A549 treated with AZD9567 at 1 μM for 4 hours (cell line): ENCODE data around the gene C5orf34. TPM values are rescaled to one million over a fixed set of nuclear protein-coding genes. Genes with fewer than 3 reads are reported as not detected.

Experiments
- total RNA-seq: library from RNA; stranded (reverse); fragments of 200-300 nt; extraction: Qiagen RNA extraction; gene quantifications from 5 replicates; pipeline ENCODE4 v1.2.3, GENCODE V29; 2022; ENCODE audit not compliant: insufficient read depth

C5orf34 gene, protein sequence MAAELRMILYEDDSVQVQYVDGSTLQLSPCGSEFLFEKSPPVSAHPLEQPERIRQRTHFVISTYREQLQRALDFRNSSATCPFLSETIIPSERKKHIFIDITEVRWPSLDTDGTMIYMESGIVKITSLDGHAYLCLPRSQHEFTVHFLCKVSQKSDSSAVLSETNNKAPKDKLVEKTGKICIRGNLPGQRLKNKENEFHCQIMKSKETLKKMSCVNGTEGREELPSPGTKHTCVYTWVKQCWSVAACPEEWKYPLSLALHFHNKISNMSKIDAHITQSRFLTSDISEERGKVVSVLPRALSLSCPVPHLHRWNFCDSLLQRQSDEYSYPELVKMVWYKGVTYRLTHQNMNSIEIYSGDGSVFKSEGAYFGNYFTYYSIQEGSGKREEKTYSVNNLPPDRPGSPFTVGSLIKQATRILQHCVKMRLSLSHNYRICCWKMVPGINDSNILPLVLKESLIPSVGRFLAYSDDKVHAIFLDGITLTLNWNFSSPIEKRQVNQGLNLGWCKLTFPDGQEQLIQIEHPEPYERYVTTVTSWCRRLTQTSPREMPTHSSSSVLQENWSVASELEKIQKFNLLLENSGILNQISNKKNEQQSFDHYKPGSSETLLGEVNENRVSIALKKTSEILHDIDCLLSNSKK
- total RNA-seq: 3.7 to 5.8 TPM (median 5.3 TPM) in 5 replicates

DNA sequence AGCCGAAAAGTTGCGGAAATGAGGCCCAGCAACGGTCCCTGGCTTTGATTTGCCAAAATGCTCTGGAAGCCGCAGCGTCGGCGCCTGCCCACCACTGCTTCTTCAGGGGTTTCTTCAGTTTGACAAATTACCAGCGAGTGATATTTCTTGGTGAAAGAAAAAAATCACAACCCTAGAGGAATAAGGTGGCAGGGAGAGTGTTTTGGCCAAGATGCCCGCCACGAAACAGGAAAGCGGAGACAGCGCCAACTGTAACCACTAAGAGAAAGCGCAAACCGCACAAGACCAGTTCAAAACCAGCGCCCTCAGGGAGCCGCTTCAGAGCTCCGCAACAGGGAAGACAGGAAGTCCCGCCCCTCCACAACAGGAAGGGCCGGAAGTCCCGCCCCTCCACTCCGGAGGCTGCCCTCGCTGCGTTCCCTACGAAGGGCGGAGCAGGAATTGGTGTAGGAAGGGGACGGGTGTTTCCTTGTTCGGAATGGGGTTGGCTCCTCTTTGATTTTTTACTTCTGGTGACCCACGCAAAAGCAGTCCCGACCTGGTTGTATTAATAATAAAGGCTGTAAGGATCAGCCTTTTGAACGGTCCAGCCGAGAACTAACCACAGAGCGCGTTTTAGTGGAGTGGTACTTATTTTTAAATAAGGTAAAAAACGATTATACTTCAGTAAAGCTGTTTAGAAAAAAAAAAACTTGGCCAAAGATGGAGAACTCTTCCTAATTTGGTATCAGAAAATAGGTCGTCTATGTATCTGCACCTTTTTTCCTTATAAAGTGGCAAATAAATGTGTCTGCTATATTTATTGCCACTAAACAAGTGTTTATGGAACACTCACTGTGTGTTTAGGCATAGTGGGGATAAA lies at the start of gene C5orf34:
Gene C5orf34 (minus strand): TSS at position 333 of the 862 bp plus-strand sequence. CDS start 5,809 bp downstream, outside the sequence.

DNA sequence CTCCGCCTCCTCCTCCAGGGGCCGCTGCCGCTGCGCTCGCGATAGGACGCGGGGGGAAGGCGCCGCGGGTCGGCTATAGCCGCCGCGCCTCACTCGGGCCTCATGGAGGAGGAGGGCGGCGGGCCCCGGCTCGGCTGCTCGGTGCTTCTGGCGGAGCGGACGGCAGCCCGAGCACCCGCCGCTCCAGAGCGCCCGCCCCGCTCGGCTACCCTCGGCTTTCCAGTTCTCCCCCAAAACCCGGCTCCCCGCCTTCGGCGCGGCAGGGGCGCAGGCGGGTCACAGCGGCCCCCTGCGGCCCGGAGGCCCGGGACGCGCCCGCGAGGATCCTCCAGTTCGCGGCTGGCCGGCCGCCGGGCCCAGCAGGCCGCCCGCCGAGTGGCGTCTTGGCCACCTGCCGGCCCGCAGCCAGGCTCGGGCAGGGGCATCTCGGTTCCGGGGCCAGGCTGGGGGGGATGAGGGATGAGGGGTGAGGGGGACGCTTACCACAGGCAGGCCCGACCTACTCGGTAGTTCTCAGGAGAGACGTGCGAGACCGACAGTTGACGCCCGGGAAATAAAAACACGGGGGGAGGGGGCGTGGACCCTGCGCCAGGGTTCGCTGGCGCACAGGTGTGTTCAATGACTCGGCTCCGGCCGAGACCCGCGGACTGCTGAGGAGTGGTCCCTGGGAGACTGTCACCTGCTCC lies 42.1 kb upstream of the C5orf34 start, which contains the start of gene PAIP1:
Gene PAIP1 (minus strand): TSS at position 221 of the 686 bp plus-strand sequence. CDS start 231 bp downstream, outside the sequence.

GRCh38 chr5:43483298-43484105 lies 31.4 kb downstream of the C5orf34 start, which contains the start of gene TMEM267:
TSS of gene TMEM267 (minus strand) at chr5:43483865. CDS start at chr5:43453969, 29,896 bp downstream.

Other genes starting within 250 kb of the C5orf34 start
- 52.0 to 83.5 TPM (median 59.0 TPM) in 5 replicates for gene HMGCS1, start 201.7 kb downstream of the C5orf34 start, total RNA-seq
- 0.06 to 0.21 TPM (median 0.09 TPM) in 4 of 5 replicates, not detected in the other for gene CCL28, start 102.8 kb downstream of the C5orf34 start, total RNA-seq
- gene TMEM267, start 31.3 kb downstream of the C5orf34 start, total RNA-seq: 8.6 to 21.1 TPM (median 20.3 TPM) in 5 replicates
- gene PAIP1, start 41.9 kb upstream of the C5orf34 start, total RNA-seq: 104 to 114 TPM (median 111 TPM) in 5 replicates
- gene NNT, start 88.0 kb upstream of the C5orf34 start, total RNA-seq: 9.2 to 17.7 TPM (median 11.5 TPM) in 5 replicates